MCF 10A (cell line): ENCODE measurements around the gene EYA3. TPM values are rescaled to one million over a fixed set of nuclear protein-coding genes. Genes with fewer than 3 reads are reported as not detected.

Source experiments
- BruUV-seq: library from RNA; stranded (reverse); fragments of 400-500 nt; replicated peaks from 2 replicates; lab custom pipeline; 2021; lab: Mats Ljungman, UMichigan
- CTCF ChIA-PET: fragments of 300-600 bp; sonication (Branson Sonifier 250); formaldehyde crosslinking; extraction: SDS; loops from one replicate; lab custom pipeline; 2021; ENCODE audit warnings: antibody characterized with exemption, inconsistent platforms; lab: Yijun Ruan, JAX
- POLR2A ChIA-PET: fragments of 300-600, 350-650 bp; sonication (Branson Sonifier 250); formaldehyde crosslinking; extraction: SDS; loops from one replicate; lab custom pipeline; 2020; ENCODE audit warnings: antibody characterized with exemption, inconsistent platforms; lab: Yijun Ruan, JAX
- DNase-seq: peaks from one replicate; pipeline ENCODE4 v3.0.0-alpha.2; 2018; ENCODE audit not compliant: unreplicated experiment
- H3K27ac Mint-ChIP-seq: one replicate; pipeline ENCODE4 v1.8.0; 2022; ENCODE audit warnings: mild to moderate bottlenecking, low read depth, mixed read lengths; ENCODE audit not compliant: unreplicated experiment
- H3K27me3 Mint-ChIP-seq: one replicate; pipeline ENCODE4 v1.8.0; 2022; ENCODE audit warnings: mixed read lengths; ENCODE audit not compliant: insufficient read depth, unreplicated experiment
- H3K36me3 Mint-ChIP-seq: one replicate; pipeline ENCODE4 v1.8.0; 2022; ENCODE audit warnings: mild to moderate bottlenecking, moderate library complexity, mixed read lengths; ENCODE audit not compliant: insufficient read depth, unreplicated experiment
- H3K4me1 Mint-ChIP-seq: one replicate; pipeline ENCODE4 v1.8.0; 2022; ENCODE audit warnings: mixed read lengths; ENCODE audit not compliant: insufficient read depth, unreplicated experiment
- H3K4me3 Mint-ChIP-seq: one replicate; pipeline ENCODE4 v1.8.0; 2022; ENCODE audit warnings: mild to moderate bottlenecking, moderate library complexity, mixed read lengths; ENCODE audit not compliant: unreplicated experiment
- H3K9me3 Mint-ChIP-seq: one replicate; pipeline ENCODE4 v1.8.0; 2022; ENCODE audit warnings: mixed read lengths; ENCODE audit not compliant: unreplicated experiment
- CTCF ChIP-seq: fragments of 200-600 bp; IDR thresholded peaks from one replicate; pipeline ENCODE4 v1.8.0; 2022; ENCODE audit warnings: antibody characterized with exemption, mild to moderate bottlenecking; ENCODE audit not compliant: unreplicated experiment
- intact Hi-C: fragments of 100-400 bp; cut with micrococcal nuclease; formaldehyde crosslinking; loops from 2 replicates; pipeline ENCODE4 v1.14.1; 2022
- total RNA-seq: library from RNA; stranded (reverse); gene quantifications from 2 replicates; pipeline ENCODE4 v1.2.3, GENCODE V29; 2022

The EYA3 gene
- total RNA-seq, 1 experiment from 2014 or later = 14.4 TPM

GRCh38 chr1:27922272-27922671 lies 166.1 kb downstream of the EYA3 start:
- H3K27me3 Mint-ChIP-seq = no peaks in the 10 kb centered on the region
- intact Hi-C loops = no loop called here
- no peaks in the 10 kb centered on the region for H3K4me1 Mint-ChIP-seq
- ChIA-PET CTCF (no interaction called here), POLR2A (interaction anchor here (1.0 kb wide), 1 partner anchor 11 kb away, joined by 3 read pairs; no protein-coding TSS in a partner anchor)
- no TSS peak for BruUV-seq
- TF ChIP-seq CTCF = no peak
- no peaks in the 10 kb centered on the region for H3K9me3 Mint-ChIP-seq
- no peak overlapping the region for H3K27ac Mint-ChIP-seq
- no peak overlapping the region for H3K4me3 Mint-ChIP-seq
- H3K36me3 Mint-ChIP-seq = no peaks in the 10 kb centered on the region
- DNase-seq = no peak

Other genes with a start within 250 kb of the EYA3 start
- 1.5 and 1.7 TPM in 2 replicates for gene THEMIS2, start 216.1 kb downstream of the EYA3 start, total RNA-seq
- gene RPA2, start 174.0 kb downstream of the EYA3 start, total RNA-seq = 22.3 and 25.7 TPM in 2 replicates
- gene SMPDL3B, start 153.6 kb downstream of the EYA3 start, total RNA-seq = 2.6 and 4.0 TPM in 2 replicates
- 2.8 and 4.0 TPM in 2 replicates for gene XKR8, start 128.6 kb downstream of the EYA3 start, total RNA-seq
- 1.6 and 1.8 TPM in 2 replicates for gene PTAFR, start 88.1 kb upstream of the EYA3 start, total RNA-seq
- 59.6 and 60.0 TPM in 2 replicates for gene DNAJC8, start 144.4 kb upstream of the EYA3 start, total RNA-seq
- gene ATP5IF1, start 147.5 kb upstream of the EYA3 start, total RNA-seq = 214 and 232 TPM in 2 replicates
- gene SESN2, start 170.9 kb upstream of the EYA3 start, total RNA-seq = 106 and 118 TPM in 2 replicates
- gene MED18, start 240.4 kb upstream of the EYA3 start, total RNA-seq = 19.0 and 22.9 TPM in 2 replicates